IMR-90 (cell line): ENCODE data around the gene STK32A.

ENCODE experiments used
- BHLHE40 ChIP-seq: fragments of 150-350 bp; IDR thresholded peaks from 2 replicates; pipeline ENCODE4 v1.6.1; 2016; ENCODE audit warnings: mild to moderate bottlenecking, low read depth, low read length
- CEBPB ChIP-seq: IDR thresholded peaks from 2 replicates; pipeline ENCODE4 v1.6.1; 2012; ENCODE audit warnings: low read depth, low read length, improper control_type of control experiment
- FOS ChIP-seq: fragments of 150-350 bp; IDR thresholded peaks from 2 replicates; pipeline ENCODE4 v1.6.1; 2016; ENCODE audit warnings: low read depth, low read length
- MAFK ChIP-seq: IDR thresholded peaks from 2 replicates; pipeline ENCODE4 v1.6.1; 2012; ENCODE audit warnings: low read depth, low read length, improper control_type of control experiment
- MAZ ChIP-seq: IDR thresholded peaks from 2 replicates; pipeline ENCODE4 v1.6.1; 2012; ENCODE audit warnings: low read depth, mild to moderate bottlenecking, low read length, improper control_type of control experiment, moderate library complexity, borderline replicate concordance
- MXI1 ChIP-seq: IDR thresholded peaks from 2 replicates; pipeline ENCODE4 v1.6.1; 2012; ENCODE audit warnings: low read depth, mild to moderate bottlenecking, low read length, moderate library complexity, borderline replicate concordance
- POLR2A ChIP-seq: IDR thresholded peaks from 2 replicates; pipeline ENCODE4 v1.6.1; 2012; ENCODE audit warnings: mild to moderate bottlenecking, low read depth, low read length
- RAD21 ChIP-seq: IDR thresholded peaks from 2 replicates; pipeline ENCODE4 v1.6.1; 2012; ENCODE audit warnings: low read length, improper control_type of control experiment
- SMC3 ChIP-seq: fragments of 150-350 bp; IDR thresholded peaks from 2 replicates; pipeline ENCODE4 v1.6.1; 2016; ENCODE audit warnings: low read depth, mild to moderate bottlenecking, antibody characterized with exemption, low read length, moderate library complexity
- USF2 ChIP-seq: fragments of 150-350 bp; IDR thresholded peaks from 2 replicates; pipeline ENCODE4 v1.6.1; 2017; ENCODE audit warnings: mild to moderate bottlenecking, antibody characterized with exemption, low read length, low read depth
- TF ChIP-seq, protein P1 (sequence below): conservative IDR thresholded peaks from 2 replicates; pipeline ENCODE4 v1.5.1; 2012; ENCODE audit warnings: mild to moderate bottlenecking, low read depth, low read length, improper control_type of control experiment

- TF ChIP-seq, protein P1, sequence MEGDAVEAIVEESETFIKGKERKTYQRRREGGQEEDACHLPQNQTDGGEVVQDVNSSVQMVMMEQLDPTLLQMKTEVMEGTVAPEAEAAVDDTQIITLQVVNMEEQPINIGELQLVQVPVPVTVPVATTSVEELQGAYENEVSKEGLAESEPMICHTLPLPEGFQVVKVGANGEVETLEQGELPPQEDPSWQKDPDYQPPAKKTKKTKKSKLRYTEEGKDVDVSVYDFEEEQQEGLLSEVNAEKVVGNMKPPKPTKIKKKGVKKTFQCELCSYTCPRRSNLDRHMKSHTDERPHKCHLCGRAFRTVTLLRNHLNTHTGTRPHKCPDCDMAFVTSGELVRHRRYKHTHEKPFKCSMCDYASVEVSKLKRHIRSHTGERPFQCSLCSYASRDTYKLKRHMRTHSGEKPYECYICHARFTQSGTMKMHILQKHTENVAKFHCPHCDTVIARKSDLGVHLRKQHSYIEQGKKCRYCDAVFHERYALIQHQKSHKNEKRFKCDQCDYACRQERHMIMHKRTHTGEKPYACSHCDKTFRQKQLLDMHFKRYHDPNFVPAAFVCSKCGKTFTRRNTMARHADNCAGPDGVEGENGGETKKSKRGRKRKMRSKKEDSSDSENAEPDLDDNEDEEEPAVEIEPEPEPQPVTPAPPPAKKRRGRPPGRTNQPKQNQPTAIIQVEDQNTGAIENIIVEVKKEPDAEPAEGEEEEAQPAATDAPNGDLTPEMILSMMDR = no peak
- TF ChIP-seq SMC3 (no peak), USF2 (no peak), MXI1 (no peak), MAFK (peak; percentile 98), BHLHE40 (no peak), POLR2A (no peak), RAD21 (no peak), CEBPB (no peak), FOS (no peak), MAZ (no peak)
These were observed 142.9 kb downstream of the STK32A start for GRCh38 chr5:147377682-147378081.
